H7 (cell line): Measurements from ENCODE around the gene PRR5L. TPM values are rescaled to one million over a fixed set of nuclear protein-coding genes. Genes with fewer than 3 reads are reported as not detected.

ENCODE experiments used
- DNase-seq: peaks from one replicate; pipeline ENCODE4 v3.0.0; 2012
- H3K27me3 ChIP-seq: 2 replicates; pipeline ENCODE4 v1.6.0; 2011; ENCODE audit warnings: mild to moderate bottlenecking, low read length; ENCODE audit not compliant: control insufficient read depth, insufficient read depth
- H3K36me3 ChIP-seq: replicated peaks from 2 replicates; pipeline ENCODE4 v1.5.1; 2011; ENCODE audit warnings: low read length; ENCODE audit not compliant: control insufficient read depth, insufficient read depth
- H3K4me3 ChIP-seq: 2 replicates; pipeline ENCODE4 v1.5.1; 2011; ENCODE audit warnings: low read depth, mild to moderate bottlenecking, control low read depth, low read length, moderate library complexity; ENCODE audit not compliant: insufficient read depth
- total RNA-seq: library from RNA; depleted of rRNA; stranded (reverse); fragments of >200 nt; shearing (Covaris generic); gene quantifications from 2 replicates; pipeline ENCODE4 v1.2.3, GENCODE V29; 2014

The PRR5L gene
- total RNA-seq, 1 experiment from 2014 or later, result 5.8 TPM

GRCh38 chr11:36326524-36327419, 30.7 kb downstream of the PRR5L start:
- peak; percentile 25 for DNase-seq
- H3K36me3 ChIP-seq, result no peaks in the 10 kb centered on the region
- no peak overlapping the region for H3K4me3 ChIP-seq
- H3K27me3 ChIP-seq, result no peaks in the 10 kb centered on the region

- no peaks in the 10 kb centered on the region for H3K27me3 ChIP-seq
- no peak overlapping the region for H3K4me3 ChIP-seq
- DNase-seq, result no peak
- H3K36me3 ChIP-seq, result no peaks in the 10 kb centered on the region
Observed at GRCh38 chr11:36328966-36329673, 33.0 kb downstream of the PRR5L start.

GRCh38 chr11:36330411-36330810, 34.3 kb downstream of the PRR5L start:
- Histone ChIP-seq H3K36me3 (no peaks in the 10 kb centered on the region), H3K27me3 (no peaks in the 10 kb centered on the region), H3K4me3 (no peak overlapping the region)
- DNase-seq, result no peak

GRCh38 chr11:36333468-36333867, 37.4 kb downstream of the PRR5L start:
- Histone ChIP-seq H3K4me3 (no peak overlapping the region), H3K36me3 (no peaks in the 10 kb centered on the region), H3K27me3 (no peaks in the 10 kb centered on the region)
- no peak for DNase-seq

- H3K27me3 ChIP-seq, result no peaks in the 10 kb centered on the region
- no peak overlapping the region for H3K4me3 ChIP-seq
- H3K36me3 ChIP-seq, result no peaks in the 10 kb centered on the region
- peak; percentile 29 for DNase-seq
Observed at GRCh38 chr11:36333897-36334296, 37.8 kb downstream of the PRR5L start.

GRCh38 chr11:36339888-36340287, 43.8 kb downstream of the PRR5L start:
- Histone ChIP-seq H3K36me3 (no peaks in the 10 kb centered on the region), H3K27me3 (no peaks in the 10 kb centered on the region; the same call in 1 of the 2 replicates), H3K4me3 (no peak overlapping the region)
- DNase-seq, result no peak

GRCh38 chr11:36340897-36341296, 44.8 kb downstream of the PRR5L start:
- no peaks in the 10 kb centered on the region; the same call in 1 of the 2 replicates for H3K27me3 ChIP-seq
- H3K4me3 ChIP-seq, result no peak overlapping the region
- DNase-seq, result no peak
- H3K36me3 ChIP-seq, result no peaks in the 10 kb centered on the region

- H3K27me3 ChIP-seq, result no peaks in the 10 kb centered on the region; the same call in 1 of the 2 replicates
- H3K4me3 ChIP-seq, result no peak overlapping the region
- no peaks in the 10 kb centered on the region for H3K36me3 ChIP-seq
- DNase-seq, result no peak
Observed at GRCh38 chr11:36341915-36342314, 45.8 kb downstream of the PRR5L start.

- H3K4me3 ChIP-seq, result no peak overlapping the region
- H3K27me3 ChIP-seq, result no peaks in the 10 kb centered on the region; the same call in 1 of the 2 replicates
- DNase-seq, result no peak
- H3K36me3 ChIP-seq, result no peaks in the 10 kb centered on the region
Observed at GRCh38 chr11:36342327-36342726, 46.2 kb downstream of the PRR5L start.

- no peak overlapping the region for H3K4me3 ChIP-seq
- no peaks in the 10 kb centered on the region; the same call in 1 of the 2 replicates for H3K27me3 ChIP-seq
Observed at GRCh38 chr11:36343436-36343835, 47.3 kb downstream of the PRR5L start.

GRCh38 chr11:36345084-36345511, 49.0 kb downstream of the PRR5L start:
- Histone ChIP-seq H3K4me3 (no peak overlapping the region), H3K36me3 (no peaks in the 10 kb centered on the region), H3K27me3 (no peaks in the 10 kb centered on the region; the same call in 1 of the 2 replicates)
- no peak for DNase-seq

More at GRCh38 chr11:36343436-36343835, 47.3 kb downstream of the PRR5L start:
- H3K36me3 ChIP-seq, result no peaks in the 10 kb centered on the region
- DNase-seq, result no peak

GRCh38 chr11:36345535-36346141, 49.5 kb downstream of the PRR5L start:
- no peak for DNase-seq
- Histone ChIP-seq H3K36me3 (no peaks in the 10 kb centered on the region), H3K4me3 (no peak overlapping the region), H3K27me3 (no peaks in the 10 kb centered on the region; the same call in 1 of the 2 replicates)

- DNase-seq, result no peak
- no peaks in the 10 kb centered on the region; the same call in 1 of the 2 replicates for H3K27me3 ChIP-seq
- H3K36me3 ChIP-seq, result no peaks in the 10 kb centered on the region
- H3K4me3 ChIP-seq, result no peak overlapping the region
Observed at GRCh38 chr11:36346562-36347383, 50.7 kb downstream of the PRR5L start.

- H3K4me3 ChIP-seq, result no peak overlapping the region
- DNase-seq, result no peak
- H3K27me3 ChIP-seq, result no peaks in the 10 kb centered on the region
- no peaks in the 10 kb centered on the region for H3K36me3 ChIP-seq
Observed at GRCh38 chr11:36347384-36347906, 51.4 kb downstream of the PRR5L start.
